Sigmoid colon (tissue), 4 donors: ENCODE measurements around the gene ARIH1.

Experiments
- CTCF ChIP-seq, 4 experiments: fragments of 450-650 bp in 3 of 4; fragments of 200-600 bp in 1 of 4; IDR thresholded peaks; one replicate each; pipeline ENCODE4 v1.5.1; 2016 to 2019; ENCODE audit warnings: antibody characterized with exemption in 4 of 4, mild to moderate bottlenecking in 3 of 4, moderate library complexity in 2 of 4
- EP300 ChIP-seq, 4 donors: sonication (generic); formaldehyde crosslinking; IDR thresholded peaks; one replicate each; pipeline ENCODE4 v1.6.1; 2017; ENCODE audit warnings: antibody characterized with exemption in 4 of 4
- POLR2A ChIP-seq, 2 donors: fragments of 450-650 bp; IDR thresholded peaks; one replicate each; pipeline ENCODE4 v1.6.1; 2016; ENCODE audit warnings: antibody characterized with exemption in 2 of 2, mild to moderate bottlenecking in 2 of 2, moderate library complexity in 2 of 2
- POLR2AphosphoS5 ChIP-seq, 4 donors: sonication (generic); formaldehyde crosslinking; IDR thresholded peaks; one replicate each; pipeline ENCODE4 v1.6.1; 2017; ENCODE audit warnings: antibody characterized with exemption in 4 of 4

GRCh38 chr15:72468103-72468502 is 6.0 kb upstream of the ARIH1 start:
- TF ChIP-seq POLR2A (IDR thresholded peaks at IDR 0.05): no peak
- no peak for TF ChIP-seq CTCF (IDR thresholded peaks at IDR 0.05)
- TF ChIP-seq POLR2AphosphoS5 (IDR thresholded peaks at IDR 0.05): no peak
- no peak for TF ChIP-seq EP300 (IDR thresholded peaks at IDR 0.05)
